ENCODE data around the gene MED27. TPM values are rescaled to one million over a fixed set of nuclear protein-coding genes. Genes with fewer than 3 reads are reported as not detected.

The MED27 gene
- total and polyA plus RNA-seq, 2 of the 8 experiments (the other 6 are each of a cell fraction or from before 2014, with no cell fraction given), result 29.9 to 56.5 TPM

DNA sequence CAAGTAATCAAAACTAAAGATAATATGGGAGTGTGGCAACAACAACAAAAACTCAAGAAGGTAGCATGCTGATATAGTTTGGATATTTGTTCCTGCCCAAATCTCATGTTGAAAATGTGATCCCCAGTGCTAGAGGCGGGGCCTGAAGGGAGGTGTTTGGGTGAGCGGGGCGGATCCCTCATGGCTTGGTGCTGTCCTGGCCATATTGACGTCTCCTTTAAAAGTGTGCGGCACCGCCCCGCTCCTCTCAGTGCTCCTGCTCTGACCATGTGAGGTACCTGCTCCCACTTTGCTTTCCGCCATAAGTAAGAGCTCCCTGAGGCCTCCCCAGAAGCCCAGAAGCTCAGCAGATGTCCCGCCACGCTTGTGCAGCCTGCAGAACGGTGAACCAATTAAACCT is 25.6 kb downstream of the MED27 start:
- WGBS, 2 experiments (ENCODE audit: extremely low coverage in 1 of 2, insufficient coverage in 1 of 2, insufficient read length in 1 of 2, insufficient replicate concordance in 2 of 2, low coverage in 1 of 2, low lambda C conversion rate in 2 of 2, missing lambda C conversion rate in 1 of 2), result 77% methylated on average over 11 of the region's 11 CpGs; no CpG with 5 or more reads in 1 of the 2 experiments
- Histone ChIP-seq H3K9ac (replicated peaks in 1 of 4; ENCODE audit: extremely low read depth in 1 of 4, low read depth in 3 of 4, low read length in 3 of 4) (no peak overlapping the region), H4K20me1 (replicated peaks in 1 of 2; ENCODE audit: control insufficient read depth in 1 of 2, insufficient read depth in 2 of 2, low read length in 2 of 2) (peaks cover 4 to 9% of the 10 kb centered on the region in 2 experiments), H3K79me1 (ENCODE audit: low read depth, low read length) (peaks cover 10% of the 10 kb centered on the region), H2AFZ (ENCODE audit: low read length) (no peak overlapping the region), H4K8ac (ENCODE audit: extremely low read depth, insufficient read depth, low read length) (no peak overlapping the region), H3K23ac (ENCODE audit: insufficient read length) (no peak overlapping the region), H3K79me2 (ENCODE audit: control insufficient read depth in 1 of 2, insufficient read depth in 2 of 2, low read length in 2 of 2) (peaks cover 0 to 65% of the 10 kb centered on the region in 2 experiments; a peak in 3 of 4 replicates), H3K4me3 (ENCODE audit: extremely low read depth in 1 of 4, insufficient read depth in 2 of 4, low read depth in 3 of 4, low read length in 4 of 4) (no peak overlapping the region), H4K5ac (ENCODE audit: insufficient read length, low read depth, low read length) (no peak overlapping the region), H3K27ac (ENCODE audit: low read depth, low read length) (no peak overlapping the region), H2BK120ac (replicated peaks; ENCODE audit: low read depth, low read length) (no peak overlapping the region), H2BK12ac (ENCODE audit: low read depth, low read length) (no peak overlapping the region), H3K36me3 (ENCODE audit: control insufficient read depth in 2 of 4, insufficient read depth in 4 of 4, low read length in 3 of 4) (peaks cover 0 to 3% (median 2%) of the 10 kb centered on the region in 4 experiments; a peak in 1 of 8 replicates), H2AK5ac (ENCODE audit: low read depth, low read length) (no peak overlapping the region), H3K56ac (replicated peaks; ENCODE audit: insufficient read length, low read depth, low read length) (no peak overlapping the region), H3K27me3 (replicated peaks in 1 of 4; ENCODE audit: control insufficient read depth in 3 of 4, extremely low read depth in 1 of 4, insufficient read depth in 3 of 4, low read length in 3 of 4) (no peaks in the 10 kb centered on the region), H3K4me2 (ENCODE audit: insufficient read depth in 1 of 2, low read depth in 2 of 2, low read length in 2 of 2) (peak overlapping the region in 1 of 2 experiments; percentile 16; a peak in 1 of 4 replicates), H2BK15ac (ENCODE audit: low read length) (no peak overlapping the region), H4K91ac (replicated peaks; ENCODE audit: insufficient read length, low read length) (no peak overlapping the region), H3K4ac (replicated peaks; ENCODE audit: insufficient read length, low read depth, low read length) (no peak overlapping the region), H2BK20ac (ENCODE audit: low read length) (no peak overlapping the region), H2BK5ac (ENCODE audit: low read depth, low read length) (no peak overlapping the region), H3K18ac (ENCODE audit: extremely low read depth, low read length) (no peak overlapping the region), H3K4me1 (replicated peaks in 1 of 4; ENCODE audit: control insufficient read depth in 3 of 4, insufficient read depth in 4 of 4, low read length in 3 of 4) (peaks cover 2 to 10% (median 5%) of the 10 kb centered on the region in 4 experiments; a peak in 6 of 7 replicates), H3K23me2 (ENCODE audit: low read depth, low read length) (no peaks in the 10 kb centered on the region; the same call in 1 of the 2 replicates), H3K9me3 (ENCODE audit: insufficient read depth in 2 of 2, low read depth in 1 of 2, low read length in 1 of 2) (no peaks in the 10 kb centered on the region), H3K14ac (ENCODE audit: insufficient read length) (no peak overlapping the region)
- ChIA-PET CTCF (ENCODE audit: partially characterized antibody) (interaction anchor here (0.9 kb wide), 1 partner anchor 127 kb away, joined by 3 read pairs; no protein-coding TSS in a partner anchor), POLR2A (ENCODE audit: partially characterized antibody) (no interaction called here)
- no peak for FAIRE-seq
- TF ChIP-seq GABPA (IDR thresholded peaks at IDR 0.05; ENCODE audit: borderline replicate concordance, insufficient read depth, low read length), result no peak
- TF ChIP-seq ATF2 (IDR thresholded peaks at IDR 0.05; ENCODE audit: low read length), result no peak
- no peak for TF ChIP-seq KDM1A (IDR thresholded peaks at IDR 0.05; ENCODE audit: borderline replicate concordance, low read length)
- no peak for TF ChIP-seq SAP30 (IDR thresholded peaks at IDR 0.05; ENCODE audit: insufficient read depth, insufficient replicate concordance, low read length)
- no peak for DNase-seq (ENCODE audit: low read depth in 1 of 2, low spot score in 2 of 2)
